HEK293 (cell line): ENCODE results near the gene TRAK1.

ENCODE experiments used
- CTCF ChIA-PET: fragments of 350-600 bp; formaldehyde crosslinking; extraction: SDS; loops from one replicate; lab custom pipeline; 2021; ENCODE audit warnings: antibody characterized with exemption; lab: Yijun Ruan, JAX
- POLR2A ChIA-PET: fragments of 300-600 bp; formaldehyde crosslinking; extraction: SDS; loops from one replicate; lab custom pipeline; 2020; ENCODE audit warnings: antibody characterized with exemption, inconsistent platforms; lab: Yijun Ruan, JAX
- H3K27ac ChIP-seq: fragments of 200-500 bp; sonication (Bioruptor generic); 2 replicates; pipeline ENCODE4 v1.5.1; 2014; ENCODE audit warnings: low read depth, low read length, control low read depth, inconsistent platforms; ENCODE audit errors: extremely low read depth
- H3K36me3 ChIP-seq, 2 experiments: fragments of 200-500 bp in 1 of 2; sonication (Bioruptor generic) in 1 of 2; 1 replicate in 1 of 2; 2 replicates in 1 of 2; pipeline ENCODE4 v1.5.1; 2014 to 2017; ENCODE audit warnings: inconsistent platforms in 2 of 2, low read length in 2 of 2; ENCODE audit not compliant: control insufficient read depth in 2 of 2, insufficient read depth in 1 of 2
- H3K4me1 ChIP-seq: fragments of 200-500 bp; sonication (Bioruptor generic); 2 replicates; pipeline ENCODE4 v1.5.1; 2014; ENCODE audit warnings: mild to moderate bottlenecking, low read length, inconsistent platforms; ENCODE audit not compliant: control insufficient read depth, insufficient read depth
- H3K4me3 ChIP-seq: 2 replicates; pipeline ENCODE4 v1.5.1; 2011; ENCODE audit warnings: low read depth, mild to moderate bottlenecking, control low read depth, low read length, moderate library complexity
- H3K9me3 ChIP-seq: fragments of 200-500 bp; sonication (Bioruptor generic); 2 replicates; pipeline ENCODE4 v1.5.1; 2014; ENCODE audit warnings: low read depth, low read length, inconsistent platforms; ENCODE audit not compliant: control insufficient read depth, insufficient read depth
- BCL11A ChIP-seq: fragments of 450-650 bp; formaldehyde crosslinking; IDR thresholded peaks from 2 replicates; pipeline ENCODE4 v1.5.1; 2016; ENCODE audit warnings: low read depth, missing biosample characterization, missing genetic modification characterization
- BCL11B ChIP-seq: fragments of 450-650 bp; formaldehyde crosslinking; IDR thresholded peaks from 2 replicates; pipeline ENCODE4 v1.5.1; 2016; ENCODE audit warnings: low read depth, missing biosample characterization, missing genetic modification characterization
- FEZF1 ChIP-seq: fragments of 450-650 bp; formaldehyde crosslinking; IDR thresholded peaks from 2 replicates; pipeline ENCODE4 v1.5.1; 2016; ENCODE audit warnings: missing biosample characterization, missing genetic modification characterization
- GLIS1 ChIP-seq: fragments of 450-650 bp; formaldehyde crosslinking; IDR thresholded peaks from 2 replicates; pipeline ENCODE4 v1.5.1; 2016; ENCODE audit warnings: missing biosample characterization, missing genetic modification characterization
- GLIS2 ChIP-seq: fragments of 450-650 bp; formaldehyde crosslinking; IDR thresholded peaks from 2 replicates; pipeline ENCODE4 v1.5.1; 2016; ENCODE audit warnings: missing biosample characterization, missing genetic modification characterization
- MZF1 ChIP-seq: fragments of 450-650 bp; formaldehyde crosslinking; IDR thresholded peaks from 2 replicates; pipeline ENCODE4 v1.5.1; 2017; ENCODE audit warnings: missing biosample characterization, missing genetic modification characterization, borderline replicate concordance
- SCRT1 ChIP-seq: fragments of 450-650 bp; formaldehyde crosslinking; IDR thresholded peaks from 2 replicates; pipeline ENCODE4 v1.5.1; 2016; ENCODE audit warnings: missing biosample characterization, missing genetic modification characterization, borderline replicate concordance
- WT1 ChIP-seq: fragments of 450-650 bp; formaldehyde crosslinking; IDR thresholded peaks from 2 replicates; pipeline ENCODE4 v1.5.1; 2016; ENCODE audit warnings: missing biosample characterization, missing genetic modification characterization
- ZFP69B ChIP-seq: fragments of 450-650 bp; formaldehyde crosslinking; IDR thresholded peaks from 2 replicates; pipeline ENCODE4 v1.5.1; 2016; ENCODE audit warnings: missing biosample characterization, missing genetic modification characterization
- ZIC2 ChIP-seq: fragments of 450-650 bp; formaldehyde crosslinking; IDR thresholded peaks from 2 replicates; pipeline ENCODE4 v1.5.1; 2016; ENCODE audit warnings: missing biosample characterization, missing genetic modification characterization
- ZNF146 ChIP-seq: fragments of 450-650 bp; formaldehyde crosslinking; IDR thresholded peaks from 2 replicates; pipeline ENCODE4 v1.5.1; 2016; ENCODE audit warnings: missing biosample characterization, missing genetic modification characterization
- ZNF184 ChIP-seq: fragments of 450-650 bp; IDR thresholded peaks from 2 replicates; pipeline ENCODE4 v1.5.1; 2018; ENCODE audit warnings: missing biosample characterization, mild to moderate bottlenecking, missing genetic modification characterization
- ZNF19 ChIP-seq: fragments of 450-650 bp; formaldehyde crosslinking; IDR thresholded peaks from 2 replicates; pipeline ENCODE4; 2016; ENCODE audit warnings: missing biosample characterization, missing genetic modification characterization, low read depth
- ZNF366 ChIP-seq: fragments of 450-650 bp; formaldehyde crosslinking; conservative IDR thresholded peaks from 2 replicates; pipeline ENCODE4 v1.5.1; 2016; ENCODE audit warnings: missing biosample characterization, missing genetic modification characterization
- ZNF426 ChIP-seq: fragments of 450-650 bp; formaldehyde crosslinking; IDR thresholded peaks from 2 replicates; pipeline ENCODE4 v1.5.1; 2017; ENCODE audit warnings: missing biosample characterization, missing genetic modification characterization, mild to moderate bottlenecking, inconsistent platforms, moderate library complexity
- ZNF600 ChIP-seq: fragments of 450-650 bp; formaldehyde crosslinking; IDR thresholded peaks from 2 replicates; pipeline ENCODE4 v1.5.1; 2016; ENCODE audit warnings: missing biosample characterization, missing genetic modification characterization
- ZNF658 ChIP-seq: fragments of 450-650 bp; formaldehyde crosslinking; IDR thresholded peaks from 2 replicates; pipeline ENCODE4; 2016; ENCODE audit warnings: missing biosample characterization, missing genetic modification characterization
- ZNF777 ChIP-seq: fragments of 450-650 bp; formaldehyde crosslinking; IDR thresholded peaks from 2 replicates; pipeline ENCODE4 v1.5.1; 2017; ENCODE audit warnings: missing biosample characterization, missing genetic modification characterization, borderline replicate concordance
- ZSCAN23 ChIP-seq: fragments of 450-650 bp; formaldehyde crosslinking; IDR thresholded peaks from 2 replicates; pipeline ENCODE4 v1.5.1; 2016; ENCODE audit warnings: missing biosample characterization, missing genetic modification characterization
- TF ChIP-seq, protein P1 (sequence below): fragments of 450-650 bp; formaldehyde crosslinking; IDR thresholded peaks from 2 replicates; pipeline ENCODE4 v1.5.1; 2016; ENCODE audit warnings: missing biosample characterization, missing genetic modification characterization
- TF ChIP-seq, protein P2 (sequence below): fragments of 450-650 bp; formaldehyde crosslinking; IDR thresholded peaks from 2 replicates; pipeline ENCODE4 v1.5.1; 2016; ENCODE audit warnings: missing biosample characterization, missing genetic modification characterization
- TF ChIP-seq, protein P3 (sequence below): fragments of 450-650 bp; IDR thresholded peaks from 2 replicates; pipeline ENCODE4 v1.5.1; 2018; ENCODE audit warnings: missing biosample characterization, mild to moderate bottlenecking, missing genetic modification characterization
- TF ChIP-seq, protein P4 (sequence below): fragments of 450-650 bp; formaldehyde crosslinking; IDR thresholded peaks from 2 replicates; pipeline ENCODE4 v1.5.1; 2017; ENCODE audit warnings: missing biosample characterization, missing genetic modification characterization
- TF ChIP-seq, protein P5 (sequence below): fragments of 450-650 bp; formaldehyde crosslinking; IDR thresholded peaks from 2 replicates; pipeline ENCODE4 v1.5.1; 2016; ENCODE audit warnings: missing biosample characterization, missing genetic modification characterization, borderline replicate concordance
- TF ChIP-seq, protein P6 (sequence below): fragments of 450-650 bp; formaldehyde crosslinking; IDR thresholded peaks from 2 replicates; pipeline ENCODE4 v1.5.1; 2016; ENCODE audit warnings: missing biosample characterization, missing genetic modification characterization

TRAK1 gene

DNA sequence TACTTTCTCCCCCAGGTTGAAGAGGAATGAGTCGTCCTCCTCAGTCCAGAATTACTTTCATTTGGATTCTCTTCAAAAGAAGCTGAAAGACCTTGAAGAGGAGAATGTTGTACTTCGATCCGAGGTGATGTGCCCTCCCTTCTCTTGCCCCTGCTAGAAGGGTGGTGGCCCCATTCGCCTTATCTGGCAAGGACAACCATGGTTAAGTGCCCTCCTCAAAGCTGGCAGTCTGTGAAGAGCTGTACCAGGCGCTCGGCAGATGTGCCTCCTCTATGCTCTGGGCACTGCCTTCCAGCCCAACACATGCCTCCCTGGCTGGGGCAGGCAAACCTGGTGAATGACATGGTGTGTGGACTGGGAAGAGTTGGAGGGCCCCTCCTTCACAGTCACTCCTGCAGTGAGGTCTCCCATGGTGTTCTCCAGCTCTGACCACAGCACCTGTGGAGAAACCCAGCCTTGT lies 97.9 kb downstream of the TRAK1 start:
- peaks cover 0 to 47% of the 10 kb centered on the region in 2 experiments; a peak in 1 of 3 replicates for H3K36me3 ChIP-seq
- H3K4me1 ChIP-seq, result no peaks in the 10 kb centered on the region
- ChIA-PET CTCF (interaction anchor here (0.5 to 4.1 kb wide), 7 partner anchors 10 to 650 kb away, joined by 3 to 83 read pairs (median 4); no protein-coding TSS in a partner anchor), POLR2A (no interaction called here)
- TF ChIP-seq GLIS1, result peak; percentile 48; the same call in 1 of the 2 replicates
- no peak for TF ChIP-seq SCRT1 (tag by site-specific recombination)
- no peak for TF ChIP-seq ZNF777 (tag by site-specific recombination)
- TF ChIP-seq MZF1 (tag by site-specific recombination), result no peak
- TF ChIP-seq, protein P1, sequence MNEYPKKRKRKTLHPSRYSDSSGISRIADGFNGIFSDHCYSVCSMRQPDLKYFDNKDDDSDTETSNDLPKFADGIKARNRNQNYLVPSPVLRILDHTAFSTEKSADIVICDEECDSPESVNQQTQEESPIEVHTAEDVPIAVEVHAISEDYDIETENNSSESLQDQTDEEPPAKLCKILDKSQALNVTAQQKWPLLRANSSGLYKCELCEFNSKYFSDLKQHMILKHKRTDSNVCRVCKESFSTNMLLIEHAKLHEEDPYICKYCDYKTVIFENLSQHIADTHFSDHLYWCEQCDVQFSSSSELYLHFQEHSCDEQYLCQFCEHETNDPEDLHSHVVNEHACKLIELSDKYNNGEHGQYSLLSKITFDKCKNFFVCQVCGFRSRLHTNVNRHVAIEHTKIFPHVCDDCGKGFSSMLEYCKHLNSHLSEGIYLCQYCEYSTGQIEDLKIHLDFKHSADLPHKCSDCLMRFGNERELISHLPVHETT (tag by site-specific recombination), result no peak
- no peak for TF ChIP-seq ZNF19 (tag by site-specific recombination)
- peak; percentile 80 for TF ChIP-seq ZIC2 (tag by site-specific recombination)
- no peak for TF ChIP-seq ZNF366 (tag by site-specific recombination)
- TF ChIP-seq, protein P2, sequence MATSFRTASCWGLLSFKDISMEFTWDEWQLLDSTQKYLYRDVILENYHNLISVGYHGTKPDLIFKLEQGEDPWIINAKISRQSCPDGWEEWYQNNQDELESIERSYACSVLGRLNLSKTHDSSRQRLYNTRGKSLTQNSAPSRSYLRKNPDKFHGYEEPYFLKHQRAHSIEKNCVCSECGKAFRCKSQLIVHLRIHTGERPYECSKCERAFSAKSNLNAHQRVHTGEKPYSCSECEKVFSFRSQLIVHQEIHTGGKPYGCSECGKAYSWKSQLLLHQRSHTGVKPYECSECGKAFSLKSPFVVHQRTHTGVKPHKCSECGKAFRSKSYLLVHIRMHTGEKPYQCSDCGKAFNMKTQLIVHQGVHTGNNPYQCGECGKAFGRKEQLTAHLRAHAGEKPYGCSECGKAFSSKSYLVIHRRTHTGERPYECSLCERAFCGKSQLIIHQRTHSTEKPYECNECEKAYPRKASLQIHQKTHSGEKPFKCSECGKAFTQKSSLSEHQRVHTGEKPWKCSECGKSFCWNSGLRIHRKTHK (tag by site-specific recombination), result no peak
- TF ChIP-seq, protein P3, sequence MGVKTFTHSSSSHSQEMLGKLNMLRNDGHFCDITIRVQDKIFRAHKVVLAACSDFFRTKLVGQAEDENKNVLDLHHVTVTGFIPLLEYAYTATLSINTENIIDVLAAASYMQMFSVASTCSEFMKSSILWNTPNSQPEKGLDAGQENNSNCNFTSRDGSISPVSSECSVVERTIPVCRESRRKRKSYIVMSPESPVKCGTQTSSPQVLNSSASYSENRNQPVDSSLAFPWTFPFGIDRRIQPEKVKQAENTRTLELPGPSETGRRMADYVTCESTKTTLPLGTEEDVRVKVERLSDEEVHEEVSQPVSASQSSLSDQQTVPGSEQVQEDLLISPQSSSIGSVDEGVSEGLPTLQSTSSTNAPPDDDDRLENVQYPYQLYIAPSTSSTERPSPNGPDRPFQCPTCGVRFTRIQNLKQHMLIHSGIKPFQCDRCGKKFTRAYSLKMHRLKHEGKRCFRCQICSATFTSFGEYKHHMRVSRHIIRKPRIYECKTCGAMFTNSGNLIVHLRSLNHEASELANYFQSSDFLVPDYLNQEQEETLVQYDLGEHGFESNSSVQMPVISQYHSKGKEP (tag by site-specific recombination), result no peak
- no peak for TF ChIP-seq ZNF146
- H3K4me3 ChIP-seq, result no peak overlapping the region
- H3K9me3 ChIP-seq, result no peaks in the 10 kb centered on the region
- H3K27ac ChIP-seq, result no peak overlapping the region

DNA sequence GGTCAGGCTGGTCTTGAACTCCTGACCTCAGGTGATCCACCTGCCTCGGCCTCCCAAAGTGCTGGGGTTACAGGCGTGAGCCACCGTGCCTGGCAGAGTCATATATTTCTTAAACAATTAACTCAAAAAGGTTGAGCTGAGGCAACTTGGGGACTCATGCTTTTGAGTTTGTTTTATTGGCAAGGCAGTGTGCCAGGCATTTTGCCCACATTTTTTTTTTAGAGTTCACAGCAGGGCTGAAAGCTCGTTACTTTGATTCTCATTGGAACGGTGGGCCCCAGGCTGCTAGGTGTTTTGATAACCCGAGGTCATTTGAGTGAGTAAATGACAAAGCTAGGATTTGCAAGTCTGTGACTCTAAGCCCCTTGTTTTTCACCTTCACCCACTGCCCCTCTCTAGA lies 98.6 kb downstream of the TRAK1 start:
- H3K9me3 ChIP-seq, result no peaks in the 10 kb centered on the region
- H3K4me1 ChIP-seq, result no peaks in the 10 kb centered on the region
- POLR2A ChIA-PET, result no interaction called here
- CTCF ChIA-PET, result interaction anchor here (0.6 to 4.1 kb wide), 8 partner anchors 9 to 295 kb away, joined by 3 to 83 read pairs (median 8); no protein-coding TSS in a partner anchor
- no peak overlapping the region for H3K27ac ChIP-seq
- H3K36me3 ChIP-seq, result peaks cover 0 to 49% of the 10 kb centered on the region in 2 experiments; a peak in 1 of 3 replicates
- no peak overlapping the region for H3K4me3 ChIP-seq
- TF ChIP-seq, protein P4, sequence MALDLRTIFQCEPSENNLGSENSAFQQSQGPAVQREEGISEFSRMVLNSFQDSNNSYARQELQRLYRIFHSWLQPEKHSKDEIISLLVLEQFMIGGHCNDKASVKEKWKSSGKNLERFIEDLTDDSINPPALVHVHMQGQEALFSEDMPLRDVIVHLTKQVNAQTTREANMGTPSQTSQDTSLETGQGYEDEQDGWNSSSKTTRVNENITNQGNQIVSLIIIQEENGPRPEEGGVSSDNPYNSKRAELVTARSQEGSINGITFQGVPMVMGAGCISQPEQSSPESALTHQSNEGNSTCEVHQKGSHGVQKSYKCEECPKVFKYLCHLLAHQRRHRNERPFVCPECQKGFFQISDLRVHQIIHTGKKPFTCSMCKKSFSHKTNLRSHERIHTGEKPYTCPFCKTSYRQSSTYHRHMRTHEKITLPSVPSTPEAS (tag by site-specific recombination), result no peak
- TF ChIP-seq ZSCAN23 (no peak), ZFP69B (tag by site-specific recombination) (peak; percentile 60; the same call in 1 of the 2 replicates), ZNF658 (tag by site-specific recombination) (no peak), FEZF1 (tag by site-specific recombination) (0 out of 2 replicates have a peak, but pooled peaks have one; percentile 25), ZNF184 (no peak), GLIS2 (tag by site-specific recombination) (no peak), ZNF600 (tag by site-specific recombination) (no peak), BCL11A (tag by site-specific recombination) (no peak), WT1 (no peak), ZNF426 (tag by site-specific recombination) (no peak), BCL11B (tag by site-specific recombination) (no peak)
- TF ChIP-seq, protein P5, sequence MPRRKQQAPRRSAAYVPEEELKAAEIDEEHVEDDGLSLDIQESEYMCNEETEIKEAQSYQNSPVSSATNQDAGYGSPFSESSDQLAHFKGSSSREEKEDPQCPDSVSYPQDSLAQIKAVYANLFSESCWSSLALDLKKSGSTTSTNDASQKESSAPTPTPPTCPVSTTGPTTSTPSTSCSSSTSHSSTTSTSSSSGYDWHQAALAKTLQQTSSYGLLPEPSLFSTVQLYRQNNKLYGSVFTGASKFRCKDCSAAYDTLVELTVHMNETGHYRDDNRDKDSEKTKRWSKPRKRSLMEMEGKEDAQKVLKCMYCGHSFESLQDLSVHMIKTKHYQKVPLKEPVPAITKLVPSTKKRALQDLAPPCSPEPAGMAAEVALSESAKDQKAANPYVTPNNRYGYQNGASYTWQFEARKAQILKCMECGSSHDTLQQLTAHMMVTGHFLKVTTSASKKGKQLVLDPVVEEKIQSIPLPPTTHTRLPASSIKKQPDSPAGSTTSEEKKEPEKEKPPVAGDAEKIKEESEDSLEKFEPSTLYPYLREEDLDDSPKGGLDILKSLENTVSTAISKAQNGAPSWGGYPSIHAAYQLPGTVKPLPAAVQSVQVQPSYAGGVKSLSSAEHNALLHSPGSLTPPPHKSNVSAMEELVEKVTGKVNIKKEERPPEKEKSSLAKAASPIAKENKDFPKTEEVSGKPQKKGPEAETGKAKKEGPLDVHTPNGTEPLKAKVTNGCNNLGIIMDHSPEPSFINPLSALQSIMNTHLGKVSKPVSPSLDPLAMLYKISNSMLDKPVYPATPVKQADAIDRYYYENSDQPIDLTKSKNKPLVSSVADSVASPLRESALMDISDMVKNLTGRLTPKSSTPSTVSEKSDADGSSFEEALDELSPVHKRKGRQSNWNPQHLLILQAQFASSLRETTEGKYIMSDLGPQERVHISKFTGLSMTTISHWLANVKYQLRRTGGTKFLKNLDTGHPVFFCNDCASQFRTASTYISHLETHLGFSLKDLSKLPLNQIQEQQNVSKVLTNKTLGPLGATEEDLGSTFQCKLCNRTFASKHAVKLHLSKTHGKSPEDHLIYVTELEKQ, result no peak
- TF ChIP-seq, protein P6, sequence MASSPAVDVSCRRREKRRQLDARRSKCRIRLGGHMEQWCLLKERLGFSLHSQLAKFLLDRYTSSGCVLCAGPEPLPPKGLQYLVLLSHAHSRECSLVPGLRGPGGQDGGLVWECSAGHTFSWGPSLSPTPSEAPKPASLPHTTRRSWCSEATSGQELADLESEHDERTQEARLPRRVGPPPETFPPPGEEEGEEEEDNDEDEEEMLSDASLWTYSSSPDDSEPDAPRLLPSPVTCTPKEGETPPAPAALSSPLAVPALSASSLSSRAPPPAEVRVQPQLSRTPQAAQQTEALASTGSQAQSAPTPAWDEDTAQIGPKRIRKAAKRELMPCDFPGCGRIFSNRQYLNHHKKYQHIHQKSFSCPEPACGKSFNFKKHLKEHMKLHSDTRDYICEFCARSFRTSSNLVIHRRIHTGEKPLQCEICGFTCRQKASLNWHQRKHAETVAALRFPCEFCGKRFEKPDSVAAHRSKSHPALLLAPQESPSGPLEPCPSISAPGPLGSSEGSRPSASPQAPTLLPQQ (tag by site-specific recombination), result peak; percentile 93
